Measurements from ENCODE around the gene PFKFB3. TPM values are rescaled to one million over a fixed set of nuclear protein-coding genes. Genes with fewer than 3 reads are reported as not detected.
A peak's percentile ranks its signal among the peaks of the same experiment; 100 is the strongest.
"Not testable (repeated sequence)": the region's sequence is repeated elsewhere in the genome, so short reads cannot be mapped to it uniquely, and the experiment has no call there.

PFKFB3 gene
- total and polyA plus RNA-seq, 4 donors: 11.4 to 234 (median 66.3) TPM

GRCh38 chr10:6244510-6244909 is 41.8 kb downstream of the PFKFB3 start:
- 92 to 96% methylated on average over 7 of the region's 7 CpGs for WGBS, 2 donors
- no peak overlapping the region for H3K4me3 ChIP-seq
- DNase-seq: no peak
- peaks cover 0 to 6% (median 0%) of the 10 kb centered on the region in 5 donors for H3K4me1 ChIP-seq (ENCODE audit: control insufficient read depth in 5 of 5, insufficient read depth in 5 of 5, low read length in 5 of 5)
- no peak overlapping the region for H3K9ac ChIP-seq (ENCODE audit: insufficient read depth in 1 of 2, low read length in 2 of 2)
- no peak overlapping the region for H3K27ac ChIP-seq (ENCODE audit: low read depth in 1 of 2, low read length in 1 of 2)
- peaks cover 0 to 3% (median 0%) of the 10 kb centered on the region in 4 donors for H3K36me3 ChIP-seq (ENCODE audit: control insufficient read depth in 4 of 4, insufficient read depth in 4 of 4, low read length in 4 of 4)
- H3K9me3 ChIP-seq (ENCODE audit: control insufficient read depth in 4 of 4, insufficient read depth in 3 of 4, low read length in 3 of 4): no peaks in the 10 kb centered on the region
- no peaks in the 10 kb centered on the region for H3K27me3 ChIP-seq (ENCODE audit: control insufficient read depth in 3 of 3, insufficient read depth in 3 of 3, low read length in 2 of 3)
- no peak for TF ChIP-seq CTCF (IDR thresholded peaks at IDR 0.05; ENCODE audit: control extremely low read depth, extremely low read depth)
- no peak for ATAC-seq (ENCODE audit: insufficient read depth, low FRiP score)

DNA sequence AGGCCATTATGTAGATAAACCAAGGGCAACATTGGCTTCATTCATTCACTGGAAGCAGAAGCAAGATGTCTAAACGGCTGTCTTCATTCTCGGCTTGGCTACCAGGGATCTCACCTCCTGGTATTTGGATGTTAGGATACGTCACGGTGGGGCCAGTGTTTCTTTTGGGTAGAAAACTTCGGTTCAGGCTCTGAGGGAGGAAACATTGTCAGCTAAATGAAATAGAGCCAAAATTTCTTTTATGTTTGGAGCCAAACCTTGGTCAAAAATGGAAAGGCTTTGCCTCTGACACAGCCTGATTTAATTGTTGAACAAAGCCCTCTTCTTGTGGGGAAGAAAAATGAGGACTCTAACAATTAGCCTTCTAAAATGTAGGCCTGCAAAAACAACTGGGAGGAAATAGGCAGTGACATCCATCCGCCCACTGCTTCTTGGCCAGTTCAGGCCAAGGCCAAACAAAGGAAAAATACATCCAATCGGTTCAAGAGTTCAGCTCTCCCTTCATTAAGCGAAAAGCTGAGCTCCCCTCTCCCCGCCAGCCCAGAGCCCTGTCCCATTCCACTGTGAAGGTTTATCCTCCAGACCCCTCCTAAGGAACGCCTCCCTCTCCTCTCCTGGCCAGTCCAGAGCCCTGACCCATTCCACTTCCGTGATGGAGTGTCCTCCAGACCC is 44.4 kb downstream of the PFKFB3 start:
- no peak for ATAC-seq (ENCODE audit: insufficient read depth, low FRiP score)
- no peak overlapping the region for H3K9ac ChIP-seq (ENCODE audit: insufficient read depth in 1 of 2, low read length in 2 of 2)
- no peak for TF ChIP-seq CTCF (IDR thresholded peaks at IDR 0.05; ENCODE audit: control extremely low read depth, extremely low read depth)
- no peak for DNase-seq
- H3K9me3 ChIP-seq (ENCODE audit: control insufficient read depth in 4 of 4, insufficient read depth in 3 of 4, low read length in 3 of 4): no peaks in the 10 kb centered on the region
- no peak overlapping the region for H3K4me3 ChIP-seq
- H3K4me1 ChIP-seq (ENCODE audit: control insufficient read depth in 5 of 5, insufficient read depth in 5 of 5, low read length in 5 of 5): peaks cover 0 to 5% (median 0%) of the 10 kb centered on the region in 5 donors
- 83 to 90% methylated on average over 11 of the region's 11 CpGs for WGBS, 2 donors
- H3K27me3 ChIP-seq (ENCODE audit: control insufficient read depth in 3 of 3, insufficient read depth in 3 of 3, low read length in 2 of 3): no peaks in the 10 kb centered on the region
- H3K36me3 ChIP-seq (ENCODE audit: control insufficient read depth in 4 of 4, insufficient read depth in 4 of 4, low read length in 4 of 4): no peaks in the 10 kb centered on the region
- H3K27ac ChIP-seq (ENCODE audit: low read depth in 1 of 2, low read length in 1 of 2): peak overlapping the region in 1 of 2 donors; percentile 66

GRCh38 chr10:6248908-6249307 is 46.2 kb downstream of the PFKFB3 start:
- ATAC-seq (ENCODE audit: insufficient read depth, low FRiP score); DNase-seq; H3K9ac ChIP-seq (ENCODE audit: insufficient read depth in 1 of 2, low read length in 2 of 2); H3K4me1 ChIP-seq (ENCODE audit: control insufficient read depth in 5 of 5, insufficient read depth in 5 of 5, low read length in 5 of 5); H3K36me3 ChIP-seq (ENCODE audit: control insufficient read depth in 4 of 4, insufficient read depth in 4 of 4, low read length in 4 of 4); H3K27me3 ChIP-seq (ENCODE audit: control insufficient read depth in 3 of 3, insufficient read depth in 3 of 3, low read length in 2 of 3); H3K4me3 ChIP-seq; H3K27ac ChIP-seq (ENCODE audit: low read depth in 1 of 2, low read length in 1 of 2); H3K9me3 ChIP-seq (ENCODE audit: control insufficient read depth in 4 of 4, insufficient read depth in 3 of 4, low read length in 3 of 4): not testable (repeated sequence)
- WGBS, 2 donors: 74 to 92% methylated on average over 8 of the region's 8 CpGs

GRCh38 chr10:6249698-6250097 is 47.0 kb downstream of the PFKFB3 start:
- 94 to 97% methylated on average over 1 of the region's 1 CpG for WGBS, 2 donors
- Histone ChIP-seq H3K4me1 (ENCODE audit: control insufficient read depth in 5 of 5, insufficient read depth in 5 of 5, low read length in 5 of 5) (peaks cover 0 to 2% (median 0%) of the 10 kb centered on the region in 5 donors), H3K27ac (ENCODE audit: low read depth in 1 of 2, low read length in 1 of 2) (no peak overlapping the region), H3K4me3 (no peak overlapping the region), H3K9me3 (ENCODE audit: control insufficient read depth in 4 of 4, insufficient read depth in 3 of 4, low read length in 3 of 4) (no peaks in the 10 kb centered on the region), H3K27me3 (ENCODE audit: control insufficient read depth in 3 of 3, insufficient read depth in 3 of 3, low read length in 2 of 3) (no peaks in the 10 kb centered on the region), H3K36me3 (ENCODE audit: control insufficient read depth in 4 of 4, insufficient read depth in 4 of 4, low read length in 4 of 4) (no peaks in the 10 kb centered on the region), H3K9ac (ENCODE audit: insufficient read depth in 1 of 2, low read length in 2 of 2) (no peak overlapping the region)
- no peak for TF ChIP-seq CTCF (IDR thresholded peaks at IDR 0.05; ENCODE audit: control extremely low read depth, extremely low read depth)
- DNase-seq (no peak), ATAC-seq (ENCODE audit: insufficient read depth, low FRiP score) (no peak)
